H1 (cell line): ENCODE results near the gene LDHAL6A. TPM values are rescaled to one million over a fixed set of nuclear protein-coding genes. Genes with fewer than 3 reads are reported as not detected.

Experiments
- CREB1 ChIP-seq: IDR thresholded peaks from 2 replicates; pipeline ENCODE4 v1.6.1; 2012; ENCODE audit warnings: inconsistent platforms
- EP300 ChIP-seq, 2 experiments: IDR thresholded peaks; 1 replicate in 1 of 2; 2 replicates in 1 of 2; pipeline ENCODE4 v1.6.1; 2011 to 2012; ENCODE audit warnings: low read depth in 2 of 2, low read length in 2 of 2, mild to moderate bottlenecking in 2 of 2, borderline replicate concordance in 1 of 2, inconsistent platforms in 1 of 2, moderate library complexity in 1 of 2
- HDAC6 ChIP-seq: IDR thresholded peaks from one replicate; pipeline ENCODE4 v1.7.1; 2012; ENCODE audit warnings: low read depth, mild to moderate bottlenecking, inconsistent platforms, low read length, moderate library complexity
- SIN3A ChIP-seq, 2 experiments: IDR thresholded peaks in 1 of 2; conservative IDR thresholded peaks in 1 of 2; 2 replicates each; pipeline ENCODE4 v1.6.1; 2011 to 2012; ENCODE audit warnings: low read length in 2 of 2, improper control_type of control experiment in 1 of 2, low read depth in 1 of 2, mild to moderate bottlenecking in 1 of 2
- polyA plus RNA-seq, 7 experiments: library from polyadenylated mRNA; depleted of rRNA in 3 of 7; stranded (reverse) in 5 of 7; unstranded in 2 of 7; fragments of >200 nt in 5 of 7; fragments of 200-250 nt in 2 of 7; gene quantifications; 1 replicate in 5 of 7; 2 replicates in 1 of 7; 4 replicates in 1 of 7; pipeline versions ENCODE4 v1.2.1 to v1.2.3, GENCODE V29; 2011 to 2013; ENCODE audit warnings: missing spikeins in 2 of 7, mixed read lengths in 2 of 7
- total RNA-seq: library from RNA; stranded (reverse); fragmentation: NEBNext Ultra II Directional; extraction: Animal tissue kit (Norgen Biotek cat#: 25700); gene quantifications from 2 replicates; pipeline ENCODE4 v1.2.1, GENCODE V29; 2021
- TF ChIP-seq, protein P1 (sequence below): IDR thresholded peaks from 2 replicates; pipeline ENCODE4 v1.6.1; 2012; ENCODE audit warnings: inconsistent platforms

Gene LDHAL6A
- total and polyA plus RNA-seq, 2 of the 8 experiments (the other 6 are each of a cell fraction or from before 2014, with no cell fraction given): not detected

- no peak for TF ChIP-seq SIN3A (conservative IDR thresholded peaks at IDR 0.05 in 1 of 2, IDR thresholded peaks at IDR 0.05 in 1 of 2; ENCODE audit: low read depth in 1 of 2, low read length in 2 of 2)
- no peak for TF ChIP-seq HDAC6
- no peak for TF ChIP-seq CREB1
- TF ChIP-seq EP300 (IDR thresholded peaks at IDR 0.05; ENCODE audit: borderline replicate concordance in 1 of 2, low read depth in 2 of 2, low read length in 2 of 2): no peak
- TF ChIP-seq, protein P1, sequence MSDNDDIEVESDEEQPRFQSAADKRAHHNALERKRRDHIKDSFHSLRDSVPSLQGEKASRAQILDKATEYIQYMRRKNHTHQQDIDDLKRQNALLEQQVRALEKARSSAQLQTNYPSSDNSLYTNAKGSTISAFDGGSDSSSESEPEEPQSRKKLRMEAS: no peak
These were observed 37.7 kb downstream of the LDHAL6A start (continued) for GRCh38 chr11:18493310-18493709.
